A549 (cell line): ENCODE data around the gene ORC3.

Experiments used
- EP300 ChIP-seq, 2 experiments: fragments of >200 bp; sonication (Bioruptor Twin); formaldehyde crosslinking; IDR thresholded peaks; 2 replicates in 1 of 2; 3 replicates in 1 of 2; pipeline ENCODE4 v1.6.1; 2016 to 2017
- MAFK ChIP-seq: fragments of 450-650 bp; IDR thresholded peaks from 2 replicates; pipeline ENCODE4 v1.6.1; 2014; ENCODE audit not compliant: partially characterized antibody
- NFE2L2 ChIP-seq: fragments of 150-350 bp; conservative IDR thresholded peaks from 2 replicates; pipeline ENCODE4 v1.6.1; 2014; ENCODE audit warnings: low read length
- POLR2A ChIP-seq: IDR thresholded peaks from 2 replicates; pipeline ENCODE4 v1.6.1; 2012; ENCODE audit warnings: mild to moderate bottlenecking, low read length
- RAD21 ChIP-seq, 2 experiments: fragments of >200 bp in 1 of 2; sonication (Bioruptor Twin) in 1 of 2; formaldehyde crosslinking in 1 of 2; IDR thresholded peaks in 1 of 2; conservative IDR thresholded peaks in 1 of 2; 2 replicates in 1 of 2; 3 replicates in 1 of 2; pipeline ENCODE4 v1.6.1; 2012 to 2018; ENCODE audit warnings: inconsistent platforms in 1 of 2
- RNF2 ChIP-seq: fragments of 200-600 bp; sonication (generic); IDR thresholded peaks from 2 replicates; pipeline ENCODE4 v1.6.1; 2016; ENCODE audit warnings: low read depth, mild to moderate bottlenecking, antibody characterized with exemption, moderate library complexity, borderline replicate concordance
- TF ChIP-seq, protein P1 (sequence below): fragments of >200 bp; sonication (Bioruptor Twin); formaldehyde crosslinking; IDR thresholded peaks from 3 replicates; pipeline ENCODE4 v1.5.1; 2016
- TF ChIP-seq, protein P2 (sequence below): fragments of 200-600 bp; sonication (generic); IDR thresholded peaks from 2 replicates; pipeline ENCODE4 v1.6.1; 2016; ENCODE audit warnings: antibody characterized with exemption, mild to moderate bottlenecking, moderate library complexity

DNA sequence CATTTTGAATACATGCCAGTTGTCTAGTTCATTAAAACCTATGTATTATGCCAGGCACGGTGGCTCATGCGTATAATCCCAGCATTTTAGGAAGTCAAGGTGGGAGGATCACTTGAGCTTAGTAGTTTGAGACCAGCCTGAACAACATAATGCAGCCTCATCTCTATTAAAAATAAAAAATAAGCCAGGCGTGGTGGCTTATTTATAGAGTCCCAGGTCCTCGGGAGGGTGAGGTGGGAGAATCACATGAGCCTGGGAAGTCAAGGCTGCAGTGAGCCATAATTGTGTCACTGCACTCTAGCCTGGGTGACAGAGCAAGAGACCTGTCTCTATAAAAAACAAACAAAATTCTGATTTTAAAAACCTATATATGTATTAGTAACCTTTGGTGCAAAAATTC is 27.5 kb downstream of the ORC3 start:
- TF ChIP-seq POLR2A (no peak), EP300 (IDR thresholded peaks at IDR 0.05) (no peak), MAFK (no peak), RNF2 (no peak), RAD21 (conservative IDR thresholded peaks at IDR 0.05 in 1 of 2, IDR thresholded peaks at IDR 0.05 in 1 of 2) (no peak), NFE2L2 (no peak)
- TF ChIP-seq, protein P1, sequence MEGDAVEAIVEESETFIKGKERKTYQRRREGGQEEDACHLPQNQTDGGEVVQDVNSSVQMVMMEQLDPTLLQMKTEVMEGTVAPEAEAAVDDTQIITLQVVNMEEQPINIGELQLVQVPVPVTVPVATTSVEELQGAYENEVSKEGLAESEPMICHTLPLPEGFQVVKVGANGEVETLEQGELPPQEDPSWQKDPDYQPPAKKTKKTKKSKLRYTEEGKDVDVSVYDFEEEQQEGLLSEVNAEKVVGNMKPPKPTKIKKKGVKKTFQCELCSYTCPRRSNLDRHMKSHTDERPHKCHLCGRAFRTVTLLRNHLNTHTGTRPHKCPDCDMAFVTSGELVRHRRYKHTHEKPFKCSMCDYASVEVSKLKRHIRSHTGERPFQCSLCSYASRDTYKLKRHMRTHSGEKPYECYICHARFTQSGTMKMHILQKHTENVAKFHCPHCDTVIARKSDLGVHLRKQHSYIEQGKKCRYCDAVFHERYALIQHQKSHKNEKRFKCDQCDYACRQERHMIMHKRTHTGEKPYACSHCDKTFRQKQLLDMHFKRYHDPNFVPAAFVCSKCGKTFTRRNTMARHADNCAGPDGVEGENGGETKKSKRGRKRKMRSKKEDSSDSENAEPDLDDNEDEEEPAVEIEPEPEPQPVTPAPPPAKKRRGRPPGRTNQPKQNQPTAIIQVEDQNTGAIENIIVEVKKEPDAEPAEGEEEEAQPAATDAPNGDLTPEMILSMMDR: no peak
- TF ChIP-seq, protein P2, sequence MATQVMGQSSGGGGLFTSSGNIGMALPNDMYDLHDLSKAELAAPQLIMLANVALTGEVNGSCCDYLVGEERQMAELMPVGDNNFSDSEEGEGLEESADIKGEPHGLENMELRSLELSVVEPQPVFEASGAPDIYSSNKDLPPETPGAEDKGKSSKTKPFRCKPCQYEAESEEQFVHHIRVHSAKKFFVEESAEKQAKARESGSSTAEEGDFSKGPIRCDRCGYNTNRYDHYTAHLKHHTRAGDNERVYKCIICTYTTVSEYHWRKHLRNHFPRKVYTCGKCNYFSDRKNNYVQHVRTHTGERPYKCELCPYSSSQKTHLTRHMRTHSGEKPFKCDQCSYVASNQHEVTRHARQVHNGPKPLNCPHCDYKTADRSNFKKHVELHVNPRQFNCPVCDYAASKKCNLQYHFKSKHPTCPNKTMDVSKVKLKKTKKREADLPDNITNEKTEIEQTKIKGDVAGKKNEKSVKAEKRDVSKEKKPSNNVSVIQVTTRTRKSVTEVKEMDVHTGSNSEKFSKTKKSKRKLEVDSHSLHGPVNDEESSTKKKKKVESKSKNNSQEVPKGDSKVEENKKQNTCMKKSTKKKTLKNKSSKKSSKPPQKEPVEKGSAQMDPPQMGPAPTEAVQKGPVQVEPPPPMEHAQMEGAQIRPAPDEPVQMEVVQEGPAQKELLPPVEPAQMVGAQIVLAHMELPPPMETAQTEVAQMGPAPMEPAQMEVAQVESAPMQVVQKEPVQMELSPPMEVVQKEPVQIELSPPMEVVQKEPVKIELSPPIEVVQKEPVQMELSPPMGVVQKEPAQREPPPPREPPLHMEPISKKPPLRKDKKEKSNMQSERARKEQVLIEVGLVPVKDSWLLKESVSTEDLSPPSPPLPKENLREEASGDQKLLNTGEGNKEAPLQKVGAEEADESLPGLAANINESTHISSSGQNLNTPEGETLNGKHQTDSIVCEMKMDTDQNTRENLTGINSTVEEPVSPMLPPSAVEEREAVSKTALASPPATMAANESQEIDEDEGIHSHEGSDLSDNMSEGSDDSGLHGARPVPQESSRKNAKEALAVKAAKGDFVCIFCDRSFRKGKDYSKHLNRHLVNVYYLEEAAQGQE: no peak
